COR-L47 (cell line): ENCODE measurements around the gene FAM118A.
"Not testable (repeated sequence)": the region's sequence is repeated elsewhere in the genome, so short reads cannot be mapped to it uniquely, and the experiment has no call there.

Experiments used
- DNase-seq: peaks from one replicate; lab custom pipeline; 2025; lab: John Stamatoyannopoulos, UW

The FAM118A gene

DNA sequence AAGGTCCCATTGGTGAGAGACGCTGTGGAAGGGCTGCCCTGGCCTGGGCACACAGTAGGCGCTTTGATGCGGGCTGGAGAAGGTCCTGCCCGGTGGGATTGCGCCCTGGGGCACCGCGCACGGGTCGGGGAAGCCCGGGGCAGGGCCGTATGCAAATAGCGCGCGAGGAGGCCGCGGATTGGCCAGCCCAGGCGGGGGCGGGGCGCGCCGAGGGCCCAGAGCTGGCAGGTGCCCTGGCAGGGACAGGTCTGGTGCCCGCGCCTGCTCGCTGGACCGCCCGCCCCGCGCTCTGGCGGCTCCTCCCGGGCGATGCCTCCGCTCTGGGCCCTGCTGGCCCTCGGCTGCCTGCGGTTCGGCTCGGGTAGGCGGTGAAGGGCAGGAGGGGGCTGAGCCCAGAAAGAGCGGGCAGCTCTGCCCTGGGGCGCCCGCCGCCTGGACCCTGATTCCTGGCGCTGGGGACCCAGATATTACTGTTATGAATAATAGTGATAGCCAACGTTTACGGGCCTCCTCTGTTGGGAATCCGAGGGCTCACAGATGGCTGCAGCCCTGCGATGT is 24.9 kb upstream of the FAM118A start, which contains the start of gene UPK3A:
Gene UPK3A, plus strand, starts transcription at position 245 of the 558 bp plus-strand sequence. Its CDS starts 65 bp downstream, at position 310.
- DNase-seq, result no peak

DNA sequence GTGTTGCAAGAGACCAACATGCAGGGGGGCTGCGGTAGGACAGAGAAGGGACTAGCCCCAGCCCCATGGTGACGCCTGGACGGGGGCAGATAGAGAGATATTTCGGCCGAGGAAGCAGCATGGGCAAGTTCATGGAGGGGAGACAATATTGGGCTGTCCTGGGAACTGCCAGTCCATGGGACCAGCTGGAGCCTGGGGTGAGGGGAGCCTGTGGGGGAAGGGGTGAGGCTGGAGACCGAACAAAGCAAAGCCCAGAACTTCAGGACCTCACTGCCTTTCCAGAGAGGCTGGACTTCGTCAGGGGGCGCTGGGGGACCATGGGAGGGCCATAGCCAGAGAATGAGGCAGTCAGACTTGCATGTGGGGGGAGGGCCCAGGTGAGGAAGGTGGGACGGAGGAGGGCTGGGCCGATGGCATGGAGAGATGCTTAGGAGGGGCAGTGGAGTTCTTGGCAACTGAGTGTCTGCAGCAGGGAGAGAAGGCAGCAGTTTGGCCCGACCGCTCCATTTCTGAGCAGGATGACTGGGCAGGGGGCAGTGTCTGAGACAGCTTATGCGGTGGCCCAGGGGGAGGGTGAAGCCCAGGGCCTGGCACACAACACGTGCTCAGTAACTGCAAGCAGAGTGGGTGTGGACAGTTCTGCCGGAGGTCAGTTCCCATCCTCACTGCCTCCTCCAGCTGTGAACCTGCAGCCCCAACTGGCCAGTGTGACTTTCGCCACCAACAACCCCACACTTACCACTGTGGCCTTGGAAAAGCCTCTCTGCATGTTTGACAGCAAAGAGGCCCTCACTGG is 24.3 kb upstream of the FAM118A start:
- DNase-seq, result no peak

DNA sequence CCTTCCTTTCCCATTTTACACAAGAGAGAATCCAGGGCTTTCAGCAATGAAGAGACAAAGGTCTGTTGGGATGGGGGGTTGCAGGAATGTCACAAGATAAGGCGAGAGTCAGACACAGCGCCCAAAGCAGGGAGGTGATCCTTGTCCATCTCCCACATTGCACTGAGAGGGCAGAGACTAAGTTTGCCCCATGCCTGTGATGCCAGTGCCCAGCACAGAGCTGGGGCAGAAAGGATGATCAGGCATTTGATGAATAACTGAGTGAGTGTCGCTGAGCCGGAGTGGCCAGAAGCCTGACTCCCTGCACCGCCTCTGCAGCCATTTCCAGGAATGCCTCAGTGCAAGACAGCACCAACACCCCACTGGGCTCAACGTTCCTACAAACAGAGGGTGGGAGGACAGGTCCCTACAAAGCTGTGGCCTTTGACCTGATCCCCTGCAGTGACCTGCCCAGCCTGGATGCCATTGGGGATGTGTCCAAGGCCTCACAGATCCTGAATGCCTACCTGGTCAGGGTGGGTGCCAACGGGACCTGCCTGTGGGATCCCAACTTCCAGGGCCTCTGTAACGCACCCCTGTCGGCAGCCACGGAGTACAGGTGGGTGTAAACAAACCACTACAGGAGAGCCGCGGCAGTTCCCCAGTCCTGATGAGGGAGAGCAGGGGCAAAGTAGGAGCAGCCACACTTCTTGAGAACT is 22.7 kb upstream of the FAM118A start:
- no peak for DNase-seq

DNA sequence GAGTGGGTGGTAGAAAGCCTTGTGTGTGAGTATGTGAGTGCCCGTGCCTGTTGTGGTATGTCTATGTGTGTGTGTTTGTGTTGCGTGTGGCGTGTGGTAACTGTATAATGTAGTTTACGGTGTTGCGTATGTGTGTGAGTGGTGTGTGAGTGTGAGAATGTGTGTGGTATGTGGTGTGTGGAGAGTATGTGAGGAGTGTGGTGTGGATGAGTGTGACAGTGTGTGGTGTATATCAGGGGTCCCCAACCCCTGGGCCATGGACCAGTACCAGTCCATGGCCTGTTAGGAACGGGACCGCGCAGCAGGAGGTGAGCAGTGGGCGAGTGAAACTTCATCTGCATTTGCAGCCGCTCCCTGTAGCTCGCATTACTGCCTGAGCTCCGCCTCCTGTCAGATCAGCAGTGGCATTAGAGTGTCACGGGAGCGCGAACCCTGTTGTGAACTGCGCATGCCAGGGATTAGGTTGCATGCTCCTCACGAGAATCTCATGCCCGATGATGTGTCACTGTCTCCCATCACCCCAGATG is 19.3 kb upstream of the FAM118A start:
- no peak for DNase-seq

DNA sequence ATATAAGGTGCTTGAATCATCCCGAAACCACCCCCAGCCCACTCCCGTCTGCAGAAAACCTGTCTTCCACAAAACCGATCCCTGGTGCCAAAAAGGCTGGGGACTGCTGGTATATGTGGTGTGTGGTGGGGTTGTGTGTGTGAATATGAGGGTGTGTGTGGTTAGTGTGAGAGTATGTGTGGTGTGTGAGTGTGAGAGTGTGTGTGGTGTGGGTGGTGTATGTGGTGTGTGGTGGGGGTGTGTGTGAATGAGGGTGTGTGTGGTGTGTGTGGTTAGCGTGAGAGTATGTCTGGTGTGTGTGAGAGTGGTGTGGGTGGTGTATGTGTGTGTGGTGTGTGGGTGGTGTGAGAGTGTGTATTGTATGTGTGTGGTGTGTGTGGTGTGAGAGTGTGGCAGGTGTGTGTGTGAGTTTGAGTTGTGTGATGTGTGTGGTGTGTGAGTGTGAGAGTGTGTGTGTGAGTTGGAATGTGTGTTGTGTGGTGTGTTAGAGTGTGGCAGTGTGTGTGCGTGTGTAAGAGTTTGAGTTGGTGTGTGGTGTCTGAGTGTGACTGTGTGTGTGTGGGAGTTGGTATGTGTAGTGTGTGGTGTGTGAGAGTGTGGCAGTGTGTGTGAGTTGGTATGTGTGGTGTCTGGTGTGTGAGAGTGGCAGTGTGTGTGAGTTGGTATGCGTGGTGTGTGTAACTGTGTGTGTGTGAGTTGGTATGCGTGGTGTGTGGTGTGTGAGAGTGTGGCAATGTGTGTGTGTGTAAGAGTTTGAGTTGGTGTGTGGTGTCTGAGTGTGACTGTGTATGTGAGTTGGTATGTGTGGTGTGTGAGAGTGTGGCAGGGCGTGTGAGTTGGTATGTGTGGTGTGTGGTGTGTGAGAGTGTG is 18.4 kb upstream of the FAM118A start:
- no peak for DNase-seq

DNA sequence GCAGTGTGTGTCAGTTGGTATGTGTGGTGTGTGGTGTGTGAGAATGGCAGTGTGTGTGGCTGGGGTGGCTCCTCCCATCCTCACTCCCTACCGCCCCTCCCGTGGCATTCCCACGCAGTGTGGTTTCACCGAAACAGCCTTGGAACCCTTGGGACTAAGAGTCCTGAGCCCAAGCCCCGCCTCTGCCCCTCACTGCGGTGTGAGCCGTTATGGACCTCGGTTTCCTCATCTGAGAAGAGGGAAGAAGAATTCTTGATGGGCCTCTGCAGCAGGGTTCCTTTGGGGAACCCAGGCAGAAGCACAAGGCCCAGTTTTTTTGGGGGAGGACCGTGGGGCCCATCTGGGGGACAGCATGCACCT is 17.8 kb upstream of the FAM118A start:
- no peak for DNase-seq

DNA sequence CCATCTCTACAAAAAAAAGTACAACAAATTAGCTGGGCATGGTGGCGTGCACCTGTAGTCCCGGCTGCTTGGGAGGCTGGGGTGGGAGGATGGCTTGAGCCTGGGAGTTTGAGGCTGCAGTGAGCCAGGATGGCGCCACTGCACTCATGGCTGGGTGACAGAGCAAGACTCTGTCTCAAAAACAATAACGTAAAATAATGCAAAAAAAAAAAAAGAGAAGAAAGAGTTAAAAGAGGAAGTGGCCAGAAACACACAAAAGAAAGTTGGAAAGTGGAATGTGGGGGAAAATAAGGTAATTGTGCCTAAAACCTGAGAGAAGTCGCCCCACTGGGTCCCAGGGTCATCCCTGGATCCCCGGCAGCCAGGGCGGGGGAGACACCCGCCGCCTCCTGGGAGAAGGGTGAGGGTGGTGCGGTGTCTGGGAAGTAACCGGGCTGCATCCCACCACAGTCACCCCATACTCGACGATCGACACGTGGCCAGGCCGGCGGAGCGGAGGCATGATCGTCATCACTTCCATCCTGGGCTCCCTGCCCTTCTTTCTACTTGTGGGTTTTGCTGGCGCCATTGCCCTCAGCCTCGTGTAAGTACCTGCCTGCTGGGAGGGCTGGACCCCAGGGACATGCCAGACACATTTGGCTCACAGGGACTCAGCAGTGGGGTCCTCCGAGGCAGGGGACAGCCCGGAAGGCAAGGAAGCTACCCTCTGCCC is 16.8 kb upstream of the FAM118A start:
- no peak for DNase-seq

DNA sequence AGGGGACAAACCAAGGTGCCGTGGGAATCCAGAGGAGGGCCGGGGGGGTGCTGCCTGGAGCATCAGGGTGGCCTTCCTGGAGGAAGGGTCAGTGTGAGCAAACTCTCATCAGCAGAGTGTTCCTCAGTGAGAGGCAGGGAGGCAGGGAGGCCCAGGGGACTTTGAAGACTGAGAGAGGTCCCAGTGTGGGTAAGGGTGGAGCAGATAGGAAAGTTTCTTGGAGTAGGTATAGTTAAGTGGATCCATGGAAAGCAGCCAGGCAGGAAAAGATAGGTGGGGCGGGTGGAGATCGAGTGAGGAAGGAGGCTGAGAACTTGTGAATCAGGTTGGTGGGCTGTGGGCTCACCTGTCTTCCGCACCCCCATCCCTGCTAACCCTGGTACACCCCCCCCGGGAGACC is 15.7 kb upstream of the FAM118A start:
- no peak for DNase-seq

DNA sequence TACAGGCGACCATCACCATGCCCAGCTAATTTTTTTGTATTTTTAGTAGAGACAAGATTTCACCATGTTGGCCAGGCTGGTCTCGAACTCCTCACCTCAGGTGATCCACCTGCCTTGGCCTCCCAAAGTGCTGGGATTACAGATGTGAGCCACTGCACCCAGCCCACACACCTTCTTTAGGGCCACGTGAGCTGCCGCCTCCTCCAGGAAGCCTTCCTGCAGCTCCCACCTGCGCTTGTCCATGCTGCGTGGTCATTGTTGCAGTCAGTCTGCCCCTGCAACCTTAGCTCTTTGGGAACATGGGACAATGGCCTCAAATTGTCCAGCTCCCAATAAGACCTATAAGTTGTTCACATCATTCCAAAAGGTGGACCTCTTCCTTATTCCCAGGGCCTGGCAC is 14.7 kb upstream of the FAM118A start:
- DNase-seq, result not testable (repeated sequence)

DNA sequence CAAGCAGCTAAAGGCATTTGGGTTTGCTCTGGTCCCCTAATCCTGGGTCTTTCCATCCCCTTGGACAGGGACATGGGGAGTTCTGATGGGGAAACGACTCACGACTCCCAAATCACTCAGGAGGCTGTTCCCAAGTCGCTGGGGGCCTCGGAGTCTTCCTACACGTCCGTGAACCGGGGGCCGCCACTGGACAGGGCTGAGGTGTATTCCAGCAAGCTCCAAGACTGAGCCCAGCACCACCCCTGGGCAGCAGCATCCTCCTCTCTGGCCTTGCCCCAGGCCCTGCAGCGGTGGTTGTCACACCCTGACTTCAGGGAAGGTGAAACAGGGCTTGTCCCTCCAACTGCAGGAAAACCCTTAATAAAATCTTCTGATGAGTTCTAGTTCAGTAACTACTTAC is 14.2 kb upstream of the FAM118A start:
- DNase-seq, result no peak

DNA sequence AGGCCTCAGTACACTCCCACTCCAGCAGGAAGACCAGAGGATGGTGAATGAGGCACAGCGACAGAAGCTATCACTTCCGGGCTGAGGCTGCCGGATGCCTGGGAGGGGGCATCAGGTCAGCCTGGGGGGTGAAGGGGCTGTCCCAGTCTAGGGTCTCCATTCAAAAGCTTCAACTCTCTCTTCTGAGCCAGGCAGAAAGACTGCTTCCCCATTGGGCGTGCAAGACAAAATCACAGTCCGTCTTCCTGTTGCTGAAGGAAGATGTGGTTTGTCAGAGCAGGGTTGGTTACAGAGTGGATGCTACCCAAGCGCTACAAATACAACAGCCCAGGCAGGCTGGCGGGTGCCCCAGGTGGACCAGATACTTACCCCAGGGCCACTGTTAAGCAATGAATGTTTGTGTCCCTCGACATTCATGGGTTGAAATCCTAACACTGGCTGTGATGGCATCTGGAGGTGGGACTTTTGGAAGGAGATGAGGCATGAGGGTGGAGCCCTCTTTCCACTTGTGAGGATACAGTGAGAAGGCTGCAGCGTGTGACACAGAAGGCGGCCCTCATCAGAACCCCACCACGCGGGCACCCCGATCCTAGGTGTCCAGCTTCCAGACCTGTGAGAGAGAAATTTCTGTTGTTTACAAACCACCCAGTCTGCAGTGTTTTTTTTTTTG is 13.0 kb upstream of the FAM118A start:
- no peak for DNase-seq

DNA sequence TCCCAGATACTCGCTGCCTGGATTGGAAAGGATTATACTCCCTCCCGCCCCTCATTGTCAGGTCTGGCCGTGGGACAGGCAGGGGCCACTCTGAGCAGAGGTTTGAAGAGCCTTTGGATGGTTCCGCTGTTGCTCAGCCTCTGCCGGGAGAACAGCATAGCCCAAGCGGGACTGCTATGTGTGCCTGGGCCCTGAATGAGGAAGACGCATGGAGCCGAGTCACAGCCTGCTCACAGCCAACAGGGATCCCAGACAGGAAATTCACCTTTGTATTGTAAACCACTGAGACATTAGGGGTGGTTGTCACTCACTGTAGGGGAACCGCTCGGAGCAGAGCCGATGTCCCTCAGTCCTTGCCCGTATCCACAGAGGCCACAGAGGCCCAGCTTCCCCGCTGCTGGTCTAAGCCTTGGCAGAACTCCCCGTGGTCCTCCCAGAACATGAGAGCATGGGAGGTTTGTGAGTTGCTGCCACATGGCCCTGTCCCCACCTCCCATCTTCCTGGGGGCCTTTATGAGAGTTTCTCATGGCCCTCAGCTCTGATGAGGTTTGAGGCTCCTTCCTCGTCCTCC is 10.7 kb upstream of the FAM118A start:
- no peak for DNase-seq

DNA sequence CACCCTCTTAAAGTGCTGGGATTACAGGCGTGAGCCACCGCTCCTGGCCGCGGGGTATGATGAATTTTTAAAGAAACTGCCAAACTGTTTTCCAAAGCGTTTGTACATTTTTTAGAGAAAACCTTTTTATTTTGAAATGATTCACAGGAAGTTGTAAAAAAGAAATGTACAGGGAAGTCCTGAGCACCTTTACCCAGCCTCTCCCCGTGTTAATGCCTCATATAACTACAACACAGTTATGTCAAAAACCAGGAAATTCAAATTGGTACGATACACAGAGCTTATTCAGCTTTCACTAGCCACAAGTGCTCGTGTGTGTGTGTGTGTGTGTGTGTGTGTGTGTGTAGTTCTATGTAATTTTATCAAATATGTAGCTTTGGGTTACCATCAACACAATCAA is 7.0 kb upstream of the FAM118A start:
- no peak for DNase-seq

DNA sequence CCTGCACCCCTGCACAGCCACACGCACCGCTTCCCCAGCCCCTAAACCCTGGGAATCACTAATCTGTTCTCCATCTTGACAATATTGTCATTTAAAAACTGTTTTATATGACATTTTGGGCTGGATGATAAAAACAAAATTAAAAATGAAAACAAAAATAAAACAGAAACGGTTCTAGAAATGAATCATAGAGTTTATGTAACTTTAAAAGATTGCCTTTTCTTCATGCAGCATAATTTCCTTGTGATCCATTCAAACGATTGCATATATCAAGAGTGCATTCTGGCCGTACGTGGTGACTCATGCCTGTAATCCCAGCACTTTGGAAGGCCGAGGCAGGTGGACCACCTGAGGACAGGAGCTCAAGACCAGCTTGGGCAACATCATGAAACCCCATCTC is 6.6 kb upstream of the FAM118A start:
- DNase-seq, result no peak

DNA sequence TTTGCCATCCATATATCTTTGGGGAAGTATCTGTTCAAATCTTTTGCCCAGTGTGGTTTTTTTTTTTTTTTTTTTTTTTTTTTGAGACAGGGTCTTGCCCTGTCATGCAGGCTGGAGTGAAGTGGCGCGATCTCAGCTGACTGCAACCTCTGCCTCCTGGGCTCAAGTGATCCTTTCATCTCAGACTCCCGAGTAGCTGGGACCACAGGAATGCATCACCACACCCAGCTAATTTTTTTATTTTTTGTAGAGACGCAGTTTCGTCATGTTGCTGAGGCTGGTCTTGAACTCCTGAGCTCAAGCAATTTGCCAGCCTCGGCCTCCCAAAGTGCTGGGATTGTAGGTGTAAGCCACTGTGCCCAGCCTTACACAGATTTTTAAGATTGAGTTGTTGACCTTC is 4.8 kb upstream of the FAM118A start:
- no peak for DNase-seq

DNA sequence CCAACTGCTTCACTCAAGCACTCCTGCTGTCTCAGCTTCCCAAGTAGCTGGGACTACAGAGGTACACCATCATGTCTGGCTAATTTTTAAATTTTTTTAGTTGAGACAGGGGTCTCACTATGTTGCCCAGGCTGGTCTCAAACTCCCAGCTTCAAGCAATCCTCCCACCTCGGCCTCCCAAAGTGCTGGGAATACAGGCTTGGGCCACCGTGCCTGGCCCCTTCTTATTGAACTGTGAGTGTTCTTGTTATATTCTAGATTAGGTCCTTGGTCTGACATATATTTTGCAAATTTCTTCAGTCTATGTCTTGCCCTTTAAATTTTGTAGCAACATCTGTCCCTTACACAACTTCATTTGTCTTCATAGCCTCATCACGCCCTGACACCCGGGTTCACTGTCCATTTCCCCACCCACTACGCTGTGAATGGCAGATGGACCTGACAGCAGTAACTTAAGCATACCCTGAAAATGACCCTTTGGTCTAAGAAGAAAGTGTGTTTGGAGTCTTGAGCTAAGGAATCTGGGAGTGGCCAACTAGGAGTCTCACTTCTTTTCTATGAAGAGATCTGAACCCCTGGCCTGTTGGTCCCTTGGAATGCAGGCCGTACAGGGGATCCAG is 4.2 kb upstream of the FAM118A start:
- DNase-seq, result no peak

DNA sequence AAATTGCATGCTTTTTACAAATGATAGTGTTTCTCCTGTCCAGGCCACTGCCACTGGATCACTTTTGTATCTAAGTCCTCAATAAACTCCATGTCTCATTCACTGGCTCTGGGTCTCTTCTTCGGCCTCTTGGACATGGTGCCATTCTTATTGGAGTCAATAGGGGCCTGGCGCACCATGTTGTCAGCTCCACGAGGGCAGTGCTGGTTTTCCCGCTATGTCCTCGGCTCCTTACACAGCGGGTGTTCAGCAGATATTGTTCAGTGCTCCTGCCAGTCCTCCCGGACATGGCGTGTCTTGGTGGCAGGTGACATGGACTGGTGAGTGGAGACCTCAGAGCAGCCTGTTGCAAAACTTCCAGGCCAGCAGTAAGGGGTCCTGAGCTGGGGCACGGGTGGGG is 3.6 kb upstream of the FAM118A start:
- DNase-seq, result no peak

DNA sequence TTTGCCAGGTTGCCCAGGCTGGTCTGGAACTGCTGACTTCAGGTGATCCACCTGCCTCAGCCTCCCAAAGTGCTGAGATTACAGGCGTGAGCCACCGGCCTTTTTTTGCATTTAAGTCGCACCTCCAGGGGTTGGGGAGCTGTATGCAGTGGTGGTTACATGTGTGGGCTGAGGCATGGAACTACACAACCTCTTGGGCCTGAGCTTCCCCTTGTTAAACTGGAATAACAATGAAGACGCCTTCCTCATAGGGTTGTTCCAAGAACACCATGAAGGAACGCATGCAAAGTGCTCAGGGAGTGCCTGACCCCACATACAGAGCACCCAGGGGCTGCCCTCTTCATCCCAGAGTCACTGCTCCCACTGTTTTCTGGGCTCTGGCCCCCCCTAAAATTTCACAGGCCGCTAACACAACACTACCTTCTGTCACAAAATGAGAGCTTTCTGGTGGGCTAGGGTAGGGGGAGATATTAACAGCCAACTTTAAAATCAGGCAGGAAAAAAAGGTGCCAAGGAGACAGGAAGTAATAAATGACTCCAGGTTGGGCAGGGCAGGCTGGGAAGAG is 1.3 kb upstream of the FAM118A start:
- no peak for DNase-seq

DNA sequence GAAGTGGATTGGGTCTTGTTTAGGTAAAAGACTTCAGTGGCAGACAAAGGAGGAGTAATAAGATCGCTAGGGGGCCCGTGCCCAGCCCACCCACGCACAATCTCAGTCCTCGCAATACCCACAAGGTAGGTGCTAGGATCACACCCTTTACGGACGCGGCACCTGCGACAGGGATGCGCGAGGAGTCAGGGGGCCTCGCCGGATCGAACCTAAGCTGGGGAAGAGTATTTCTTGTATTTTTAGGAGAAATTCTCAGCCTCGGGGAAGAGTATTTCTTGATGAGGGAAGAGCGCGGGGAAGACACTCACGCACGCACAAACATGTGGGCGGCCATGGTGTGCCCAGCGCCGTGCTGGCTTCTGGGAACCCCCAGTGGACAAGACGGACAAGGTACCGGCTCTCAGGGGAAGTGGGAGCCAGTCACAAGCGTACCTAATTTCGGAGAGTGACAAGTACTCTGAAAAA is 745 bp upstream of the FAM118A start:
- no peak for DNase-seq
